ENCODE results near the gene STXBP4. TPM values are rescaled to one million over a fixed set of nuclear protein-coding genes. Genes with fewer than 3 reads are reported as not detected.

STXBP4 gene
- total and polyA plus RNA-seq, 2 experiments from 2014 or later = 25.0 to 52.1 TPM

- TF ChIP-seq STAT1 (IDR thresholded peaks at IDR 0.05; ENCODE audit: unreplicated experiment) = no peak
- TF ChIP-seq NANOG (IDR thresholded peaks at IDR 0.05; ENCODE audit: borderline replicate concordance) = no peak
- TF ChIP-seq ZNF114 (CRISPR knock-in tag; IDR thresholded peaks at IDR 0.05) = no peak
- no peak for TF ChIP-seq ZNF331 (CRISPR knock-in tag; IDR thresholded peaks at IDR 0.05; ENCODE audit: low read depth)
- no peak for TF ChIP-seq EZH2phosphoT487 (IDR thresholded peaks at IDR 0.05; ENCODE audit: unreplicated experiment)
Observed at GRCh38 chr17:55168958-55169687, 200.6 kb downstream of the STXBP4 start (continued).

GRCh38 chr17:55171634-55172328 lies 203.2 kb downstream of the STXBP4 start:
- Histone ChIP-seq H3K36me3 (ENCODE audit: insufficient read depth) (no peaks in the 10 kb centered on the region), H4K20me1 (replicated peaks; ENCODE audit: insufficient read depth) (no peaks in the 10 kb centered on the region), H3K27me3 (ENCODE audit: insufficient read depth) (no peaks in the 10 kb centered on the region), H3K27ac (ENCODE audit: low read depth) (no peak overlapping the region), H3K4me1 (ENCODE audit: insufficient read depth) (no peaks in the 10 kb centered on the region), H3K79me2 (replicated peaks; ENCODE audit: insufficient read depth) (no peaks in the 10 kb centered on the region), H3F3A (replicated peaks; ENCODE audit: low read depth) (no peaks in the 10 kb centered on the region), H3K4me2 (no peak overlapping the region), H3K9me2 (ENCODE audit: insufficient read depth) (no peaks in the 10 kb centered on the region), H3K4me3 (no peak overlapping the region), H2AFZ (no peak overlapping the region)
- TF ChIP-seq EZH2 (IDR thresholded peaks at IDR 0.05; ENCODE audit: low read depth, unreplicated experiment) (no peak), JUNB (IDR thresholded peaks at IDR 0.05; ENCODE audit: unreplicated experiment) (no peak), POLR2AphosphoS5 (IDR thresholded peaks at IDR 0.05; ENCODE audit: low read depth) (no peak), ZNF114 (CRISPR knock-in tag; IDR thresholded peaks at IDR 0.05) (no peak), ETS1 (IDR thresholded peaks at IDR 0.05) (no peak), NANOG (IDR thresholded peaks at IDR 0.05; ENCODE audit: borderline replicate concordance) (no peak), CREB1 (CRISPR knock-in tag; IDR thresholded peaks at IDR 0.05; ENCODE audit: low read depth) (no peak), ZNF331 (CRISPR knock-in tag; IDR thresholded peaks at IDR 0.05; ENCODE audit: low read depth) (no peak)
- TF ChIP-seq, protein P1, sequence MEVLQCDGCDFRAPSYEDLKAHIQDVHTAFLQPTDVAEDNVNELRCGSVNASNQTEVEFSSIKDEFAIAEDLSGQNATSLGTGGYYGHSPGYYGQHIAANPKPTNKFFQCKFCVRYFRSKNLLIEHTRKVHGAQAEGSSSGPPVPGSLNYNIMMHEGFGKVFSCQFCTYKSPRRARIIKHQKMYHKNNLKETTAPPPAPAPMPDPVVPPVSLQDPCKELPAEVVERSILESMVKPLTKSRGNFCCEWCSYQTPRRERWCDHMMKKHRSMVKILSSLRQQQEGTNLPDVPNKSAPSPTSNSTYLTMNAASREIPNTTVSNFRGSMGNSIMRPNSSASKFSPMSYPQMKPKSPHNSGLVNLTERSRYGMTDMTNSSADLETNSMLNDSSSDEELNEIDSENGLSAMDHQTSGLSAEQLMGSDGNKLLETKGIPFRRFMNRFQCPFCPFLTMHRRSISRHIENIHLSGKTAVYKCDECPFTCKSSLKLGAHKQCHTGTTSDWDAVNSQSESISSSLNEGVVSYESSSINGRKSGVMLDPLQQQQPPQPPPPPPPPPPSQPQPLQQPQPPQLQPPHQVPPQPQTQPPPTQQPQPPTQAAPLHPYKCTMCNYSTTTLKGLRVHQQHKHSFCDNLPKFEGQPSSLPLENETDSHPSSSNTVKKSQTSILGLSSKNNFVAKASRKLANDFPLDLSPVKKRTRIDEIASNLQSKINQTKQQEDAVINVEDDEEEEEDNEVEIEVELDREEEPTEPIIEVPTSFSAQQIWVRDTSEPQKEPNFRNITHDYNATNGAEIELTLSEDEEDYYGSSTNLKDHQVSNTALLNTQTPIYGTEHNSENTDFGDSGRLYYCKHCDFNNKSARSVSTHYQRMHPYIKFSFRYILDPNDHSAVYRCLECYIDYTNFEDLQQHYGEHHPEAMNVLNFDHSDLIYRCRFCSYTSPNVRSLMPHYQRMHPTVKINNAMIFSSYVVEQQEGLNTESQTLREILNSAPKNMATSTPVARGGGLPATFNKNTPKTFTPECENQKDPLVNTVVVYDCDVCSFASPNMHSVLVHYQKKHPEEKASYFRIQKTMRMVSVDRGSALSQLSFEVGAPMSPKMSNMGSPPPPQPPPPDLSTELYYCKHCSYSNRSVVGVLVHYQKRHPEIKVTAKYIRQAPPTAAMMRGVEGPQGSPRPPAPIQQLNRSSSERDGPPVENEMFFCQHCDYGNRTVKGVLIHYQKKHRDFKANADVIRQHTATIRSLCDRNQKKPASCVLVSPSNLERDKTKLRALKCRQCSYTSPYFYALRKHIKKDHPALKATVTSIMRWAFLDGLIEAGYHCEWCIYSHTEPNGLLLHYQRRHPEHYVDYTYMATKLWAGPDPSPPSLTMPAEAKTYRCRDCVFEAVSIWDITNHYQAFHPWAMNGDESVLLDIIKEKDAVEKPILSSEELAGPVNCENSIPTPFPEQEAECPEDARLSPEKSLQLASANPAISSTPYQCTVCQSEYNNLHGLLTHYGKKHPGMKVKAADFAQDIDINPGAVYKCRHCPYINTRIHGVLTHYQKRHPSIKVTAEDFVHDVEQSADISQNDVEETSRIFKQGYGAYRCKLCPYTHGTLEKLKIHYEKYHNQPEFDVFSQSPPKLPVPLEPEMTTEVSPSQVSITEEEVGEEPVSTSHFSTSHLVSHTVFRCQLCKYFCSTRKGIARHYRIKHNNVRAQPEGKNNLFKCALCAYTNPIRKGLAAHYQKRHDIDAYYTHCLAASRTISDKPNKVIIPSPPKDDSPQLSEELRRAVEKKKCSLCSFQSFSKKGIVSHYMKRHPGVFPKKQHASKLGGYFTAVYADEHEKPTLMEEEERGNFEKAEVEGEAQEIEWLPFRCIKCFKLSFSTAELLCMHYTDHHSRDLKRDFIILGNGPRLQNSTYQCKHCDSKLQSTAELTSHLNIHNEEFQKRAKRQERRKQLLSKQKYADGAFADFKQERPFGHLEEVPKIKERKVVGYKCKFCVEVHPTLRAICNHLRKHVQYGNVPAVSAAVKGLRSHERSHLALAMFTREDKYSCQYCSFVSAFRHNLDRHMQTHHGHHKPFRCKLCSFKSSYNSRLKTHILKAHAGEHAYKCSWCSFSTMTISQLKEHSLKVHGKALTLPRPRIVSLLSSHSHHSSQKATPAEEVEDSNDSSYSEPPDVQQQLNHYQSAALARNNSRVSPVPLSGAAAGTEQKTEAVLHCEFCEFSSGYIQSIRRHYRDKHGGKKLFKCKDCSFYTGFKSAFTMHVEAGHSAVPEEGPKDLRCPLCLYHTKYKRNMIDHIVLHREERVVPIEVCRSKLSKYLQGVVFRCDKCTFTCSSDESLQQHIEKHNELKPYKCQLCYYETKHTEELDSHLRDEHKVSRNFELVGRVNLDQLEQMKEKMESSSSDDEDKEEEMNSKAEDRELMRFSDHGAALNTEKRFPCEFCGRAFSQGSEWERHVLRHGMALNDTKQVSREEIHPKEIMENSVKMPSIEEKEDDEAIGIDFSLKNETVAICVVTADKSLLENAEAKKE (CRISPR knock-in tag; IDR thresholded peaks at IDR 0.05) = no peak
- TF ChIP-seq, protein P2, sequence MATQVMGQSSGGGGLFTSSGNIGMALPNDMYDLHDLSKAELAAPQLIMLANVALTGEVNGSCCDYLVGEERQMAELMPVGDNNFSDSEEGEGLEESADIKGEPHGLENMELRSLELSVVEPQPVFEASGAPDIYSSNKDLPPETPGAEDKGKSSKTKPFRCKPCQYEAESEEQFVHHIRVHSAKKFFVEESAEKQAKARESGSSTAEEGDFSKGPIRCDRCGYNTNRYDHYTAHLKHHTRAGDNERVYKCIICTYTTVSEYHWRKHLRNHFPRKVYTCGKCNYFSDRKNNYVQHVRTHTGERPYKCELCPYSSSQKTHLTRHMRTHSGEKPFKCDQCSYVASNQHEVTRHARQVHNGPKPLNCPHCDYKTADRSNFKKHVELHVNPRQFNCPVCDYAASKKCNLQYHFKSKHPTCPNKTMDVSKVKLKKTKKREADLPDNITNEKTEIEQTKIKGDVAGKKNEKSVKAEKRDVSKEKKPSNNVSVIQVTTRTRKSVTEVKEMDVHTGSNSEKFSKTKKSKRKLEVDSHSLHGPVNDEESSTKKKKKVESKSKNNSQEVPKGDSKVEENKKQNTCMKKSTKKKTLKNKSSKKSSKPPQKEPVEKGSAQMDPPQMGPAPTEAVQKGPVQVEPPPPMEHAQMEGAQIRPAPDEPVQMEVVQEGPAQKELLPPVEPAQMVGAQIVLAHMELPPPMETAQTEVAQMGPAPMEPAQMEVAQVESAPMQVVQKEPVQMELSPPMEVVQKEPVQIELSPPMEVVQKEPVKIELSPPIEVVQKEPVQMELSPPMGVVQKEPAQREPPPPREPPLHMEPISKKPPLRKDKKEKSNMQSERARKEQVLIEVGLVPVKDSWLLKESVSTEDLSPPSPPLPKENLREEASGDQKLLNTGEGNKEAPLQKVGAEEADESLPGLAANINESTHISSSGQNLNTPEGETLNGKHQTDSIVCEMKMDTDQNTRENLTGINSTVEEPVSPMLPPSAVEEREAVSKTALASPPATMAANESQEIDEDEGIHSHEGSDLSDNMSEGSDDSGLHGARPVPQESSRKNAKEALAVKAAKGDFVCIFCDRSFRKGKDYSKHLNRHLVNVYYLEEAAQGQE (IDR thresholded peaks at IDR 0.05; ENCODE audit: unreplicated experiment) = no peak
- Mint-ChIP-seq H3K4me3 (no peak overlapping the region), H3K36me3 (ENCODE audit: low read depth) (peaks cover 10% of the 10 kb centered on the region), H3K9me3 (peaks cover 10% of the 10 kb centered on the region), H3K27ac (no peak overlapping the region), H3K4me1 (no peaks in the 10 kb centered on the region), H3K27me3 (ENCODE audit: insufficient read depth, low read depth, poor library complexity) (peaks cover 4% of the 10 kb centered on the region)
- no peak for DNase-seq (ENCODE audit: low spot score)
- ATAC-seq = no peak
